SK-N-SH (cell line): ENCODE measurements around the gene TNFAIP8L3.

ENCODE experiments used
- CTCF ChIP-seq: fragments of 200-600 bp; sonication (generic); IDR thresholded peaks from 2 replicates; pipeline ENCODE4 v1.6.1; 2017; ENCODE audit warnings: antibody characterized with exemption, mild to moderate bottlenecking, moderate library complexity
- EP300 ChIP-seq, 2 experiments: IDR thresholded peaks; 2 replicates each; pipeline versions ENCODE4 v1.4.0 to v1.6.1; 2012; ENCODE audit warnings: borderline replicate concordance in 1 of 2, low read depth in 1 of 2, low read length in 1 of 2
- MXI1 ChIP-seq: IDR thresholded peaks from 2 replicates; pipeline ENCODE4 v1.6.1; 2012; ENCODE audit warnings: mild to moderate bottlenecking, low read depth, low read length, improper control_type of control experiment
- NRF1 ChIP-seq: IDR thresholded peaks from 2 replicates; pipeline ENCODE4 v1.6.1; 2012; ENCODE audit warnings: low read depth, mild to moderate bottlenecking, low read length
- POLR2AphosphoS5 ChIP-seq: IDR thresholded peaks from 2 replicates; pipeline ENCODE4 v1.6.1; 2012; ENCODE audit warnings: low read depth, low read length
- SMC3 ChIP-seq: IDR thresholded peaks from 2 replicates; pipeline ENCODE4 v1.6.1; 2012; ENCODE audit warnings: low read depth, low read length, improper control_type of control experiment
- YY1 ChIP-seq: IDR thresholded peaks from 2 replicates; pipeline ENCODE4 v1.4.0; 2012; ENCODE audit warnings: low read depth, mild to moderate bottlenecking

DNA sequence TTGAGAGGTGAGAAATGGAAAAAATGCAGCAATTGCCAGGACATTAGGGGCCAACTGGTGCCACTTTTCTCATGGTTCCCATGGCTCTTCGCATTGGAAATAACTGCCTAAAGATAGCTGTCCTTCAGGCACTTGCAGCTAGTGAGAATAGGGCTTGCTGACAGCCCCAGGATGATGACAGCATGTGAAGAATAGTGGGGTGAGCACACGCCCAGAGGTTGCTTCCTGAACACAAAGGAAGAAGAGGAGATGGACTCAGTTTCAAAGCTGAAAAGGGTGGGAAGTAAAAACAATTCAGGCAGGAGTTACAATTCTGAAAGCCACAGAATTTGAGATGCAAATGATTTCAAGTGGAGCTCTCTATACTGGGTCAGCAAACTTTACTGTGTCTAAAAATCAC, 45.6 kb downstream of the TNFAIP8L3 start:
- TF ChIP-seq SMC3, result no peak
- no peak for TF ChIP-seq NRF1
- no peak for TF ChIP-seq CTCF
- no peak for TF ChIP-seq POLR2AphosphoS5
- TF ChIP-seq YY1, result no peak
- no peak for TF ChIP-seq EP300 (IDR thresholded peaks at IDR 0.05; ENCODE audit: borderline replicate concordance in 1 of 2, low read depth in 1 of 2, low read length in 1 of 2)
- TF ChIP-seq MXI1, result no peak
